HL-60 (cell line): Measurements from ENCODE around the gene CCNY.

Experiments used
- DNase-seq, 2 experiments: peaks; one replicate each; pipeline ENCODE4 v3.0.0-alpha.2; 2010 to 2020; ENCODE audit warnings: low read depth in 1 of 2, low spot score in 1 of 2
- H3K27ac ChIP-seq: fragments of 250-450 bp; sonication (Bioruptor Pico); replicated peaks from 2 replicates; pipeline ENCODE4 v1.5.1; 2020; ENCODE audit warnings: mild to moderate bottlenecking, moderate library complexity
- H3K27me3 ChIP-seq: fragments of 250-450 bp; sonication (Bioruptor Pico); 2 replicates; pipeline ENCODE4 v1.5.1; 2021; ENCODE audit warnings: mild to moderate bottlenecking, moderate library complexity; ENCODE audit not compliant: insufficient read depth, poor library complexity, severe bottlenecking
- H3K4me3 ChIP-seq: replicated peaks from 2 replicates; pipeline ENCODE4 v1.5.1; 2011; ENCODE audit warnings: mild to moderate bottlenecking, control low read depth, low read length; ENCODE audit not compliant: insufficient read depth
- GABPA ChIP-seq: IDR thresholded peaks from 2 replicates; pipeline ENCODE4 v1.6.1; 2012; ENCODE audit warnings: low read depth
- POLR2AphosphoS5 ChIP-seq: IDR thresholded peaks from 2 replicates; pipeline ENCODE4 v1.6.1; 2012; ENCODE audit warnings: low read depth
- SPI1 ChIP-seq: IDR thresholded peaks from 2 replicates; pipeline ENCODE4 v1.6.1; 2012; ENCODE audit warnings: low read depth, mild to moderate bottlenecking, borderline replicate concordance
- TF ChIP-seq, protein P1 (sequence below): IDR thresholded peaks from one replicate; pipeline ENCODE4 v1.5.1; 2011; ENCODE audit warnings: low read length, control low read depth, inconsistent platforms; ENCODE audit not compliant: insufficient read depth
- TF ChIP-seq, protein P2 (sequence below): IDR thresholded peaks from 2 replicates; pipeline ENCODE4 v1.6.1; 2012; ENCODE audit warnings: low read depth; ENCODE audit not compliant: insufficient replicate concordance

Gene CCNY

DNA sequence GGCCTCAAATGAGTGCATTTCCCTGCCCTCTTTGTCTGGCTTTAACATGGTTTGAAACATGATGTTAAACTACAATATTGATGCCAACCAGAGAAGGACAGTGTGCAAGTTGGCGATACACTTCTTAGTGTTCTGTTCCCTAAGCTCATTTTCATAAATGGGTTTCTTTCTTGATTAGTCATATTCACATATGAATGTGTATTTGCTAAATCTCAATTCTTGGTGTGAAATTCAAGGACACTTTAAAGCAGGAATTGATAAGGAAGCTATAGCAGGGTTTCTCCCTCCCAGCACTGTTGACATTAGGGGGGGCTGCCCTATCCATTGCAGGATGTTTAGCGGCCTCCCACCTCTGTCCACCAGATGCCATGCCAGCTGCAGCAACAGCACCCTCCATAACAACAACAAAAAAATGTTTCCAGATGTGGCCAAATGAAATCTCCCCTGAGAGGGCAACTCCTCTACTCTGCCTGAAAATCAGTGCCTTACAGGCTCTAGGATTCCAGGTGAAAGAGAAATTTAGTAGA lies 13.1 kb downstream of the CCNY start:
- TF ChIP-seq SPI1 (no peak), POLR2AphosphoS5 (no peak), GABPA (no peak)
- TF ChIP-seq, protein P1, sequence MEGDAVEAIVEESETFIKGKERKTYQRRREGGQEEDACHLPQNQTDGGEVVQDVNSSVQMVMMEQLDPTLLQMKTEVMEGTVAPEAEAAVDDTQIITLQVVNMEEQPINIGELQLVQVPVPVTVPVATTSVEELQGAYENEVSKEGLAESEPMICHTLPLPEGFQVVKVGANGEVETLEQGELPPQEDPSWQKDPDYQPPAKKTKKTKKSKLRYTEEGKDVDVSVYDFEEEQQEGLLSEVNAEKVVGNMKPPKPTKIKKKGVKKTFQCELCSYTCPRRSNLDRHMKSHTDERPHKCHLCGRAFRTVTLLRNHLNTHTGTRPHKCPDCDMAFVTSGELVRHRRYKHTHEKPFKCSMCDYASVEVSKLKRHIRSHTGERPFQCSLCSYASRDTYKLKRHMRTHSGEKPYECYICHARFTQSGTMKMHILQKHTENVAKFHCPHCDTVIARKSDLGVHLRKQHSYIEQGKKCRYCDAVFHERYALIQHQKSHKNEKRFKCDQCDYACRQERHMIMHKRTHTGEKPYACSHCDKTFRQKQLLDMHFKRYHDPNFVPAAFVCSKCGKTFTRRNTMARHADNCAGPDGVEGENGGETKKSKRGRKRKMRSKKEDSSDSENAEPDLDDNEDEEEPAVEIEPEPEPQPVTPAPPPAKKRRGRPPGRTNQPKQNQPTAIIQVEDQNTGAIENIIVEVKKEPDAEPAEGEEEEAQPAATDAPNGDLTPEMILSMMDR = no peak
- TF ChIP-seq, protein P2, sequence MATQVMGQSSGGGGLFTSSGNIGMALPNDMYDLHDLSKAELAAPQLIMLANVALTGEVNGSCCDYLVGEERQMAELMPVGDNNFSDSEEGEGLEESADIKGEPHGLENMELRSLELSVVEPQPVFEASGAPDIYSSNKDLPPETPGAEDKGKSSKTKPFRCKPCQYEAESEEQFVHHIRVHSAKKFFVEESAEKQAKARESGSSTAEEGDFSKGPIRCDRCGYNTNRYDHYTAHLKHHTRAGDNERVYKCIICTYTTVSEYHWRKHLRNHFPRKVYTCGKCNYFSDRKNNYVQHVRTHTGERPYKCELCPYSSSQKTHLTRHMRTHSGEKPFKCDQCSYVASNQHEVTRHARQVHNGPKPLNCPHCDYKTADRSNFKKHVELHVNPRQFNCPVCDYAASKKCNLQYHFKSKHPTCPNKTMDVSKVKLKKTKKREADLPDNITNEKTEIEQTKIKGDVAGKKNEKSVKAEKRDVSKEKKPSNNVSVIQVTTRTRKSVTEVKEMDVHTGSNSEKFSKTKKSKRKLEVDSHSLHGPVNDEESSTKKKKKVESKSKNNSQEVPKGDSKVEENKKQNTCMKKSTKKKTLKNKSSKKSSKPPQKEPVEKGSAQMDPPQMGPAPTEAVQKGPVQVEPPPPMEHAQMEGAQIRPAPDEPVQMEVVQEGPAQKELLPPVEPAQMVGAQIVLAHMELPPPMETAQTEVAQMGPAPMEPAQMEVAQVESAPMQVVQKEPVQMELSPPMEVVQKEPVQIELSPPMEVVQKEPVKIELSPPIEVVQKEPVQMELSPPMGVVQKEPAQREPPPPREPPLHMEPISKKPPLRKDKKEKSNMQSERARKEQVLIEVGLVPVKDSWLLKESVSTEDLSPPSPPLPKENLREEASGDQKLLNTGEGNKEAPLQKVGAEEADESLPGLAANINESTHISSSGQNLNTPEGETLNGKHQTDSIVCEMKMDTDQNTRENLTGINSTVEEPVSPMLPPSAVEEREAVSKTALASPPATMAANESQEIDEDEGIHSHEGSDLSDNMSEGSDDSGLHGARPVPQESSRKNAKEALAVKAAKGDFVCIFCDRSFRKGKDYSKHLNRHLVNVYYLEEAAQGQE = no peak
- Histone ChIP-seq H3K27ac (no peak overlapping the region), H3K27me3 (no peaks in the 10 kb centered on the region), H3K4me3 (no peak overlapping the region)
- DNase-seq = no peak

DNA sequence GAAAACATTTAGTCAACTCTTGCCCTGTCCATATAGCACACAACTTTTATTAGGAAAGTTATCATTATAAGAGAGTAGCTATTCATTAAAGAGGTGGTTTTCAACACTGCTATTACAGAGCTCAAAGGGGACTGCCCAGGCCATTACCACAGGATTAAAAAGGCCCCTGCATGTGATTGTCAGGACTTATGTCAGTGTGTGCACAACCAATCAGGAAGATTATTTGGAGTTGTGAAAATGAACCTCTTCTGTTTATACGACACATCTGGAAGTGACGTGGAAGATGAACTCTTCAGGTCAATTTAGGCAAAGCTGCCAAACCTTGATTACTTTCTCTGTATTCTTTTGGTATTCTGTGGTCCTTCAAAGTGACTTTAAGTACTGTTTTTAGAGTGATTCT lies 14.7 kb downstream of the CCNY start:
- Histone ChIP-seq H3K27me3 (no peaks in the 10 kb centered on the region), H3K27ac (no peak overlapping the region), H3K4me3 (no peak overlapping the region)
- TF ChIP-seq, protein P2 = no peak
- TF ChIP-seq GABPA (no peak), POLR2AphosphoS5 (no peak), SPI1 (no peak)
- TF ChIP-seq, protein P1 = no peak
- no peak for DNase-seq

DNA sequence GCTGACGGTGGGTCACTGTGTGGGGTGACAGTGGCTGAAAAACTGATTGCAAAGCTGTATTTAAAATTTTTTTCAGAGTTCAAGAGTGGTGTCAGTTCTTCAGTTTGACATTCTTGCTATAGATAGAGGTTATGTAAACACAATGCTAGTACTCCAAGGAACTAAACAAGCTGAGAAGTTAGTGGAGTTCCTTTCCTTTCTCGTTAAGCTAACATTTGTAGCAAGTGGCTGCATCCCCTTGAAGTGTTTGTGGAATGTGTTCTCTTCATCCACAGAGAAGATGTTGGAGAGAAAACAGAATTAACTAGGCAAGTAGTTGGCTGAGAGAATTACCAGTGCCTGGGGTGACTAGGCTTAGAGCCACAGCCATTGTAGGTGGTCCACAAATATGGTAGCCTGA lies 15.8 kb downstream of the CCNY start:
- H3K27me3 ChIP-seq = no peaks in the 10 kb centered on the region
- H3K27ac ChIP-seq = no peak overlapping the region
- DNase-seq = no peak
- H3K4me3 ChIP-seq = no peak overlapping the region
- TF ChIP-seq, protein P1 = no peak

DNA sequence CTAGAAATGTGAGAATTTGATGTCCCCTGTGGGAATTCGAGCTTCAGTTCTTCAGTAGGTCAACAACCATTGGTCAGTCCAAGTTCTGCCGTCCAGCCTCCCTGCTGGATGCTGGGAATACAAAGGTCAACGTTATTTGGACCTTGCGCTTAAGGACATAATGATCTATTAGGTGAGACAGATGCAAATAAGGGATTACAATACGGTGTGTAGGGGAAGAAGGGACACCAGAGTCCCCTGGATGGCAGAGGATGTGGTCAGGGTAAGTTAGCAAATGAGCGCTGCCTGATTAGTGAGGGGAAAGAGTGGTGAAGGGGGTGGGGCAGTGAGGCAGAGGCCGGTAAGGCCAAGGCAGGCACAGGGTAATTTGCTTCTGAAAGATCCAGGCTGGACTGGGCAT lies 16.2 kb downstream of the CCNY start:
- Histone ChIP-seq H3K27me3 (no peaks in the 10 kb centered on the region), H3K27ac (no peak overlapping the region), H3K4me3 (no peak overlapping the region)
- DNase-seq = no peak
- TF ChIP-seq POLR2AphosphoS5 (no peak), SPI1 (no peak), GABPA (no peak)
- TF ChIP-seq, protein P1 = no peak
- TF ChIP-seq, protein P2 = no peak
